IMR-90 (cell line): Measurements from ENCODE around the gene LRP1B. TPM values are rescaled to one million over a fixed set of nuclear protein-coding genes. Genes with fewer than 3 reads are reported as not detected.

ENCODE experiments used
- ATAC-seq: fragments of 200-7000 bp; cut with Tn5 transposase; 2 replicates; pipeline ENCODE4 v1.9.1; 2020; ENCODE audit warnings: low read depth, mild to moderate bottlenecking, moderate library complexity
- BruUV-seq: library from RNA; stranded (reverse); fragments of 400-500 nt; replicated peaks from 2 replicates; lab custom pipeline; 2021; lab: Mats Ljungman, UMichigan
- CTCF ChIA-PET: fragments of 300-600 bp; formaldehyde crosslinking; extraction: SDS; loops from one replicate; lab custom pipeline; 2021; ENCODE audit warnings: antibody characterized with exemption; lab: Yijun Ruan, JAX
- POLR2A ChIA-PET: fragments of 300-600 bp; sonication (Branson Sonifier 250); formaldehyde crosslinking; loops from one replicate; lab custom pipeline; 2022; ENCODE audit warnings: antibody characterized with exemption; ENCODE audit not compliant: unreplicated experiment; lab: Charles Lee
- DNase-seq: peaks from one replicate; pipeline ENCODE4 v3.0.0; 2013
- H2AFZ ChIP-seq: replicated peaks from 2 replicates; pipeline ENCODE3; 2013; ENCODE audit warnings: low read length, mild to moderate bottlenecking; ENCODE audit not compliant: poor library complexity
- H2AK5ac ChIP-seq: 2 replicates; pipeline ENCODE4 v1.6.1; 2013; ENCODE audit warnings: low read depth, low read length, inconsistent platforms
- H2AK9ac ChIP-seq: replicated peaks from 2 replicates; pipeline ENCODE3; 2013; ENCODE audit warnings: mild to moderate bottlenecking, low read depth, low read length, moderate library complexity; ENCODE audit not compliant: poor library complexity
- H2BK120ac ChIP-seq: 2 replicates; pipeline ENCODE4 v1.6.1; 2013; ENCODE audit warnings: low read depth, low read length, inconsistent platforms
- H2BK15ac ChIP-seq: 3 replicates; pipeline ENCODE4 v1.6.1; 2013; ENCODE audit warnings: low read depth, low read length, inconsistent platforms
- H2BK20ac ChIP-seq: 2 replicates; pipeline ENCODE4 v1.6.1; 2013; ENCODE audit warnings: low read depth, mild to moderate bottlenecking, inconsistent platforms, low read length, moderate library complexity
- H2BK5ac ChIP-seq: 2 replicates; pipeline ENCODE4 v1.6.1; 2013; ENCODE audit warnings: mild to moderate bottlenecking, low read depth, low read length, inconsistent platforms; ENCODE audit not compliant: poor library complexity, severe bottlenecking
- H3K14ac ChIP-seq: replicated peaks from 2 replicates; pipeline ENCODE4 v1.6.1; 2013; ENCODE audit warnings: low read depth, low read length, inconsistent platforms
- H3K18ac ChIP-seq: 2 replicates; pipeline ENCODE4 v1.6.1; 2013; ENCODE audit warnings: low read depth, low read length, control low read depth
- H3K23ac ChIP-seq: 2 replicates; pipeline ENCODE4 v1.6.1; 2013; ENCODE audit warnings: low read depth, low read length, inconsistent platforms
- H3K27ac ChIP-seq: 2 replicates; pipeline ENCODE4 v1.5.1; 2013; ENCODE audit warnings: mild to moderate bottlenecking, control low read depth, low read length; ENCODE audit not compliant: insufficient read depth
- H3K27me3 ChIP-seq: 2 replicates; pipeline ENCODE4 v1.6.1; 2013; ENCODE audit warnings: low read length; ENCODE audit not compliant: control insufficient read depth, insufficient read depth
- H3K36me3 ChIP-seq: 2 replicates; pipeline ENCODE4 v1.6.1; 2013; ENCODE audit warnings: low read length, mixed read lengths; ENCODE audit not compliant: control insufficient read depth, insufficient read depth
- H3K4ac ChIP-seq: 2 replicates; pipeline ENCODE4 v1.6.1; 2013; ENCODE audit warnings: low read depth, low read length, inconsistent platforms
- H3K4me1 ChIP-seq: 2 replicates; pipeline ENCODE4 v1.6.1; 2013; ENCODE audit warnings: low read length, mixed read lengths; ENCODE audit not compliant: control insufficient read depth, insufficient read depth
- H3K4me2 ChIP-seq: 2 replicates; pipeline ENCODE4 v1.6.1; 2013; ENCODE audit warnings: low read depth, mild to moderate bottlenecking, control low read depth, low read length, moderate library complexity
- H3K4me3 ChIP-seq: 2 replicates; pipeline ENCODE4 v1.5.1; 2013; ENCODE audit warnings: low read depth, mild to moderate bottlenecking, control low read depth, low read length, moderate library complexity; ENCODE audit not compliant: insufficient read depth
- H3K56ac ChIP-seq: 2 replicates; pipeline ENCODE4 v1.6.1; 2013; ENCODE audit warnings: low read length, inconsistent platforms; ENCODE audit not compliant: insufficient read depth; ENCODE audit errors: extremely low read depth
- H3K79me1 ChIP-seq, 2 experiments: 2 replicates each; pipeline ENCODE4 v1.6.1; 2013; ENCODE audit warnings: low read length in 2 of 2, inconsistent platforms in 1 of 2, low read depth in 1 of 2
- H3K9ac ChIP-seq: 2 replicates; pipeline ENCODE4 v1.6.1; 2013; ENCODE audit warnings: low read depth, low read length, control low read depth
- H3K9me1 ChIP-seq: 2 replicates; pipeline ENCODE4 v1.6.1; 2013; ENCODE audit warnings: low read length, inconsistent platforms; ENCODE audit not compliant: insufficient read depth
- H3K9me3 ChIP-seq: 2 replicates; pipeline ENCODE4 v1.6.1; 2013; ENCODE audit warnings: low read length; ENCODE audit not compliant: control insufficient read depth, insufficient read depth
- H4K20me1 ChIP-seq: 2 replicates; pipeline ENCODE4 v1.6.1; 2013; ENCODE audit warnings: low read length, inconsistent platforms; ENCODE audit not compliant: insufficient read depth
- H4K5ac ChIP-seq: 2 replicates; pipeline ENCODE4 v1.6.1; 2013; ENCODE audit warnings: mild to moderate bottlenecking, low read depth, low read length, control low read depth
- H4K8ac ChIP-seq, 2 experiments: 2 replicates each; pipeline ENCODE4 v1.6.1; 2013; ENCODE audit warnings: low read depth in 2 of 2, low read length in 2 of 2, control low read depth in 1 of 2, inconsistent platforms in 1 of 2
- H4K91ac ChIP-seq: 2 replicates; pipeline ENCODE4 v1.6.1; 2013; ENCODE audit warnings: low read depth, low read length, inconsistent platforms; ENCODE audit not compliant: insufficient read depth
- CEBPB ChIP-seq: IDR thresholded peaks from 2 replicates; pipeline ENCODE4 v1.6.1; 2012; ENCODE audit warnings: low read depth, low read length, improper control_type of control experiment
- ELK1 ChIP-seq: fragments of 150-350 bp; IDR thresholded peaks from 2 replicates; pipeline ENCODE4 v1.6.1; 2016; ENCODE audit warnings: low read depth, mild to moderate bottlenecking, low read length, moderate library complexity, borderline replicate concordance
- FOS ChIP-seq: fragments of 150-350 bp; IDR thresholded peaks from 2 replicates; pipeline ENCODE4 v1.6.1; 2016; ENCODE audit warnings: low read depth, low read length
- MAZ ChIP-seq: IDR thresholded peaks from 2 replicates; pipeline ENCODE4 v1.6.1; 2012; ENCODE audit warnings: low read depth, mild to moderate bottlenecking, low read length, improper control_type of control experiment, moderate library complexity, borderline replicate concordance
- USF2 ChIP-seq: fragments of 150-350 bp; IDR thresholded peaks from 2 replicates; pipeline ENCODE4 v1.6.1; 2017; ENCODE audit warnings: mild to moderate bottlenecking, antibody characterized with exemption, low read length, low read depth
- WGBS, 2 experiments: methylation state at CpG; one replicate each; pipeline versions ENCODE4 v1.1.5 to v1.1.7; 2013; ENCODE audit warnings: missing lambda C conversion rate in 2 of 2; ENCODE audit not compliant: insufficient read length in 1 of 2; ENCODE audit errors: extremely low coverage in 2 of 2; 5-methylcytosine and 5-hydroxymethylcytosine counted together
- dilution Hi-C: fragments of 300-500 bp; cut with HindIII; formaldehyde crosslinking; loops from one replicate; pipeline ENCODE4 v1.14.3; 2018; ENCODE audit warnings: low sequenced_read_pairs; ENCODE audit not compliant: unreplicated experiment
- in situ Hi-C: fragments of 300-500 bp; cut with MboI; formaldehyde crosslinking; loops from 3 replicates; pipeline ENCODE4 v1.14.3; 2019; ENCODE audit warnings: low sequenced_read_pairs, inconsistent platforms, mixed read lengths
- intact Hi-C: fragments of 100-400 bp; cut with micrococcal nuclease; formaldehyde crosslinking; loops from 2 replicates; pipeline ENCODE4 v1.10.0; 2022
- polyA plus RNA-seq, 3 experiments: library from polyadenylated mRNA; depleted of rRNA; stranded (reverse); fragments of >200 nt; gene quantifications; 2 replicates each; pipeline ENCODE4 v1.2.3, GENCODE V29; 2012; ENCODE audit warnings: low replicate concordance in 1 of 3
- total RNA-seq: library from RNA; depleted of rRNA; stranded (reverse); fragments of >200 nt; gene quantifications from 2 replicates; pipeline ENCODE4 v1.2.3, GENCODE V29; 2012

The LRP1B gene
- total and polyA plus RNA-seq, 2 of the 4 experiments (the other 2 are of a cell fraction), result under 0.01 to 0.02 TPM

- Histone ChIP-seq H3K9ac (no peak overlapping the region), H3K4ac (no peak overlapping the region), H2BK120ac (no peak overlapping the region), H3K4me3 (no peak overlapping the region), H4K5ac (no peak overlapping the region), H2BK20ac (no peak overlapping the region), H3K18ac (no peak overlapping the region), H3K9me1 (no peaks in the 10 kb centered on the region), H3K14ac (no peak overlapping the region), H3K9me3 (no peaks in the 10 kb centered on the region), H3K4me2 (no peak overlapping the region), H2AK5ac (no peak overlapping the region), H3K23ac (no peak overlapping the region), H2AFZ (no peak overlapping the region), H4K8ac (no peak overlapping the region), H3K4me1 (no peaks in the 10 kb centered on the region), H4K91ac (no peak overlapping the region), H2BK15ac (no peak overlapping the region), H4K20me1 (no peaks in the 10 kb centered on the region), H3K27me3 (no peaks in the 10 kb centered on the region), H3K27ac (no peak overlapping the region), H2AK9ac (no peak overlapping the region), H3K36me3 (no peaks in the 10 kb centered on the region), H3K79me1 (no peaks in the 10 kb centered on the region), H3K56ac (no peak overlapping the region), H2BK5ac (no peak overlapping the region)
- dilution Hi-C loops, result no loop called here
- BruUV-seq, result no TSS peak
- WGBS, 2 experiments, result no CpG with 5 or more reads among the region's 1 CpG
- intact Hi-C loops, result no loop called here
- DNase-seq, result no peak
- ChIA-PET POLR2A (no interaction called here), CTCF (no interaction called here)
- in situ Hi-C loops, result no loop called here
- TF ChIP-seq MAZ (no peak), USF2 (no peak), ELK1 (no peak), FOS (no peak), CEBPB (no peak)
- ATAC-seq, result no peak
These were observed 1657.0 kb downstream of the LRP1B start for GRCh38 chr2:140473851-140474250.
